Activated CD4-positive, alpha-beta T cell treated with anti-CD3 and anti-CD28 coated beads, Interleukin-2, amount 50 U/mL, for 4 hours (primary cell): ENCODE results near the gene RBFOX1.
"Not testable (repeated sequence)": the region's sequence is repeated elsewhere in the genome, so short reads cannot be mapped to it uniquely, and the experiment has no call there.

Source experiments
- DNase-seq, 2 experiments: peaks; one replicate each; pipeline ENCODE4 v3.0.0-alpha.2; 2020

Gene RBFOX1

DNA sequence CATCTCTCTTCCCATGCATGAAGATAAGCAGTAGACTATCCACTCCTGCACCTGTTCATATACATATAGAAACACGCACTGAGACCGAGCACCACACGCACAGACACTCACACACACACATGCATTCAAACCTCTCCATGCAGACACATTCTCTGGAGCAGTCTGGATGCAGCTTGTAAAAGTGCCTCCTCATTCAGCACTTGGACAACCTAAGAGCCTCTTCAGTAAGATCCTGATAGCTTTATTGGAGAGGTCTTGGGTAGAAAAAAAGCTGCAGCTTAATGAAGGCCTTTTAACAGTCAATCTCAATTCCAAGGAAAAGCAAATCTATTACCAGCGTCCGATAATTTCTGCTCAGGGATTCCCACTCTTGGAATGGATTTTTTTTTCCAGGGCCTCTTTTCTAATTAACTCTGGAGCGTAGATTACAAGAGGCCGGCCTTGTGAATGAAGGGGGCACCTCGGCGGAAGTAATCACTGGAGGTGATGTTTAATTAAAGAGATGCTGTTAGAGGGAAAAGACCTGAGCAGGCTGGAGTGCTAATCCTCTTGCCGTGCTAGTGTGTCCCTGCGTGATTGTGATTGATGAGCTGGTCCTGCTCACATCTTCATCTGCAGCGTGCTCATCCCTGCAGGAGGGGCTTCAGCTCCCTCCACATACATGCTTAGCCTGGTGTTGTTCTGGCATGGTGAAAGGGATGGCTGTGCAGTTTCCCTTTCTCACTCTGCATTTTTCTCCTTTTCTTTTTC, 155.1 kb downstream of the RBFOX1 start:
- no peak for DNase-seq

DNA sequence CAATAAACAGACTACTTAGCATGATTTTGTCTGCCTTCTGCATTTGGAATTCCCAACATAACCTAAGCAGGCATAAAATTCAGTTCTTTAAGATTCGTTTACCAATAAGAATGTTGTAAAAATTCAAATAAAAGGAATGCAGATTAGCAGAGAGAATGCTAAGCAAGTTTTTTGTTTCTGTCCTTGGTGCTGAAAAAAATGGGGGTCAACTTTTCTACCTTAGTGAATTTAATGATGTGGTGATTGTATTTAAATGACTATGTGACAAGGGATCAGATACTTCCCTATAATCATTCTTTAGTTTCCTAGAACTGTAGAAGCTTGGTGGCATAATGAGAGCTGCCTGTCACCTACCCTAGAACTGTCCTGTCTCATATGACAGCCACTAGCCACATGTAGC, 159.5 kb downstream of the RBFOX1 start:
- no peak for DNase-seq

DNA sequence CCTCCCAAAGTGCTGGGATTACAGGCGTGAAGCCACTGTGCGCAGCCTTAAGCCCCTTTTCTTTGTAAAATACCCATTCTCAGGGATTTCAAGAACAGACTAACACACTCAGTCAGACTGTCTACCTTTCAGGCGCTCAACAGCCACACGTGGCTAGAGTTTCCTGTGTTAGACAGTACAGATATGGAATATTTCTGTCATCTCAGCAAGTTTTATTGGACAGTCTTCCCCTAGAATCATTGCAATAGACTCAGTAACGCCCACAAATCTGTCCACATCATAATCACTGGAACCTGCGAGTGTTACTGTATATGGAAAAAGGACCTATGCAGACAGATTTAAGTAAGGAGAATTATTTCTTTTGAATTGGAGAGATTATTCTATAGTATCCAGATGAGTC, 160.5 kb downstream of the RBFOX1 start:
- no peak for DNase-seq

DNA sequence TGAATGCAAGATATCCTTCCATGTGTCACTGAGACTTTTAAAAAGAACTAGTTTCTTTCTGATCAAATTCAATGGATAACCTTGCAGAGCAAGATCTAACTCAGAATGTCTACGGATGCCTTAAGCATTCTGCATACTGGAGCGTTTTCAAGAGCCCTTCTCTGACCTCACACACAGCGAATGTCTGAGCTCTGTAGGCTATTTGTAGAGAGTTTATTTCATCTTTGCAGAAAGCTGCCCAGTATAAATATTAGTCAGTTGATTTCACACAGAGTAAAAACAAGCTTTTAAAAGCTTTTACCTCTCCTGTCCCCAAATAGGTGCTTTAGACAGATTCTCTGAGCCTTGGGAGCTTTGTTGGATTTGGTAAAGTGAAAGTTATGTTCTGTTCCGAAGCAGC, 165.0 kb downstream of the RBFOX1 start:
- DNase-seq = no peak

DNA sequence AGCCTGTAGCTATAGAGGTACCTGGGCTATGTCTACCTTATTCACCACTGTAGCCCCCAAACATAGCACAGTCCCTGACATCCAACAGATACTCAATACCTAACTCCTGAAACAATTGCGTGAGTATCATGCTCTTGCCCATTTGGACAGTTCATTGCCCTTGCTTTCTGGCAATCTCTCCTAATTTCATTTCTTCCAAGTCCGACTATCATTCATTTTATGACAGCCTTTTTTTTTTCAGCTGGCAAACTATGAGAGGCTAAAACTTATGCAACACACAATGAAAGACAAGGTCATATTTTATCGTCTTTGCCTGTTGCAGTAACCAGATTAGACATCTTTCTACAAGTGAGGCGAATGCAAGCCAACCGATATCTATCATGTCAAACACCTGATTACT, 169.2 kb downstream of the RBFOX1 start:
- DNase-seq = no peak

DNA sequence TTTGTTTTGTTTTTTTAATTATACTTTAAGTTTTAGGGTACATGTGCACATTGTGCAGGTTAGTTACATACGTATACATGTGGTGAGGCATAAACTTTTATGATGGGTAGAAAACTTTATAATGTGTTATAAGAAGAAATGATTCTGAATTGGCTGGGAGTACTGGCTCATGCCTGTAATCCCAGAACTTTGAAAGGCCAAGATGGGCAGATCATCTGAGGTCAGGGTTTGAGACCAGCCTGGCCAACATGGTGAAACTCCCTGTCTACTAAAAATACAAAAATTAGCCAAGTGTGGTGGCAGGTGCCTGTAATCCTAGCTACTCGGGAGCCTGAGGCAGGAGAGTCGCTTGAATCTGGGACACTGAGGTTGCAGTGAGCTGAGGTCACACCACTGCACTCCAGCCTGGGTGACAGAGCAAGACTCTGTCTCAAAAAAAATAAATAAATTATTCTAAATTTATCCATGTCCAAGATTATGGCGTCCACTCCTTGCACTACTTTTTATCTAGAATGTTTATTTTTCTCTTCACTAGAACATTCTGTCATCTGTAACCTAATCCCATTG, 170.0 kb downstream of the RBFOX1 start:
- DNase-seq = not testable (repeated sequence)

DNA sequence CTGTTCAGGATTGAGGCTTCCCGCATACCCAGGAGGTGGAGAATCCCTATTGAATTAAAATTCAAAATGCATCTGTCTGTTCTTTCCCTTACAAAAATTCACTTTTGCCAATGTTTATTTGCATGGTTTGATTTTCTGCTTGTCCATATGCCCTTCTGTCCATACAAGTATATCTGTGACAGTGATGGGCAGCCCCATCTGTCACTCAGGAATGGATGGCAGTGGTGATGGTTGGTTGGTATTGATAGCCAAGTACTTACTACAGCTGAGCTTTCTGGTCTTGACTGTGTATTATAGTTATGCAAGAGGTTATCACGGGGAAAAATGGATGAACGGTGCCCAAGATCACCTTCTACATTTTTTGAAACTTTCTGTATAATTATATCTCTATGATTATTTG, 171.0 kb downstream of the RBFOX1 start:
- DNase-seq = no peak

DNA sequence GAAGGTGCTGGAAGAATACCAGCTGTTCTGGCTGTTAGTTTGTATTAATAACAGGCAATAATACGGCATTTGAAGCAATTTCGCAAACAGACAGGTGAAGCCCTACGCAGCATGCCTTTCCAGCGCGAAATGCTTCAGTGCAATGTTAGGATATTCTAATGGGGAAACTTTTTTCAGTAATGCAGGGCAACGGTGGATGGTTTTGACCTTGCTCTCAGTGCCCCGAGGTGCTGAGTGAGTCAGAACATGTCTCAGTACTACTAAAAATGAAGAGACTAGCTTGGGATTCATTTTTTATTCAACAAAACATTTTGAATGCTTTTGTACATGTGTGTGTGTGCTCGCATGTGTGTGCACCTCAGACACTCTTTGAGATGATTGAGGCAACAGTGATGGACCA, 172.2 kb downstream of the RBFOX1 start:
- DNase-seq = no peak

DNA sequence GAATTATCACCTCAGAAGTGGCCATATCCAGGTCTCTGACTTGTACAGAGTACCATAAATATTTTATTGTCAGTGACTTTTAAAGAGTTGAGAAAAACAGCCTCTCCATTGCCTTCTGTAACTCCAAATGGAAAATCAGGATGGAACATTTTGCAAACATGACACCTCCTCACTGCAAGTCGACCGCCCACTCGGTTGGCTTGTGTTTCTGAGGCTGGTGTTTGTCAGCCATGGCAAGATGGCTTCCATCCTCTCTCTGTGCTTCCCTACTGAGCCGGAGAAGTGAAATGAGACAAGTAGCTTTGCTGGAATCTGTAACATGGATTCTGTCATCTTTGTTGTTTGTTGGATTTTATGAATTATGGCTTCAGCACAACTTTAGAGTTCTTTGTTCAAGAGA, 172.8 kb downstream of the RBFOX1 start:
- DNase-seq = no peak

DNA sequence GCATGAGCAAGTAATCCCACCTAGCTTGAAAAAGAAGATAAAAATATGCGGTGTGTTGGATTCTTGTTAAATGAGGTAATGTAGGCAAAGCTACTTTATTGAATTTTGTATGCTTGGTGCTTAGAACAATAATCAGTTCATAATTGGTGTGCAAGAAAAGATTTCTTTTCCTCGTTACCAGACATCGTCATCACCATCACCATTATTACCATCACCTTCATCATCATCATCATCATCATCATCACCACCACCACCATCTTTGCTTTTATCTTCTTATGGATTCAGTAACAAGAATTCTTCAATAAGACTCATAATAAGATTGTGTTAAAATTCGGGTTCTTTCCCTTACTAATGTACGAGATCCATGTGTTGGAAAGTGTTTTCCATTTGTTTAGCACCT, 173.7 kb downstream of the RBFOX1 start:
- no peak for DNase-seq

DNA sequence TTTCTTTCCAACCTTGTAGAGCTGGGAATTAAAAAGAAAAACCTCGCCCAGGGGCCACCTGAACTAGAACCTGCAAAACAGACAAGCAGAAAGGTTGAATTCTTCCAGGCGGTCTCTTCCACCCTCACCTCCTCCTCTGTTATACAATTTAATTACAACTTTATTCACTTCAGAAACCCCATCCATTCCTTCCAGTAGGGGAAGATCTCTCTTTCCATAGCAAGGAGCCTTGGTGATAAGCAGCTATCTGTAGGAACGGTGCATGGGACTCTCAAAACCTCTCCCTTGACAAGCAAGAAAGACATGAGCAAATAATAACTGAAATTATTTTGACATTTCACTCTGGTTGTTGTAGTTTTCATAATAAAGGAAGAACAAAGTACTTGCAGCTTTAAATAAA, 176.0 kb downstream of the RBFOX1 start:
- DNase-seq = no peak

DNA sequence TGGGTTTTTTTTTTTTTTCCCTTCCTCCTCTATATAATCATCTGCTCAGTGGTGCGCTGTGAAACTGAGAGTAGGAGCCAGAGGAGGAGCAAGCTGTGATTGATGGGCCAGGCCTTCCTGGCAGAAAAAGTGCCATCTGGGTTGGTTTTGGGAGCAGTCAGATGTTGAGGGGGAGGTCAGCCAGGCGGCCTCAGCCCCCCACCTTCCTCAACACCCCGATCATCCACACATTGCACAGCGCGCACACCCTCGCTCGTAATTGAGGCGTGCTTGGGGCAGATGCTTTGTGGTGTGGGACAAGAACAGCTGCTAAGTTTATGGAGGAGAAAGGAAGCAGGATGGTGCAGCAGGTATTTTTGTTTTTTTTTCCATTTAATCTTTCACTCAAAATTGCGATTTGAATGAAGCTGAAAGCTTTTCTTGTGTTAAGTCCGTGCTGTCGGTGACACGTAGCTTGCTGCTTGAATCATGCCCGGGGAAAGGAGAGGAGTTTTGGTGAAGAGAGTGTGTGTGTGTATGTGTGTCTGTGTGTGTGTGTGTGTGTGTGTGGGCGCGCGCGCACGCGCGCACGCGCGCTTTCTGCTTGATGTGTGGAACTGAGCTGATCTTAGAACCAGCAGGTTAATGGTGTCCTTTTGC, 177.4 kb downstream of the RBFOX1 start:
- DNase-seq = no peak

DNA sequence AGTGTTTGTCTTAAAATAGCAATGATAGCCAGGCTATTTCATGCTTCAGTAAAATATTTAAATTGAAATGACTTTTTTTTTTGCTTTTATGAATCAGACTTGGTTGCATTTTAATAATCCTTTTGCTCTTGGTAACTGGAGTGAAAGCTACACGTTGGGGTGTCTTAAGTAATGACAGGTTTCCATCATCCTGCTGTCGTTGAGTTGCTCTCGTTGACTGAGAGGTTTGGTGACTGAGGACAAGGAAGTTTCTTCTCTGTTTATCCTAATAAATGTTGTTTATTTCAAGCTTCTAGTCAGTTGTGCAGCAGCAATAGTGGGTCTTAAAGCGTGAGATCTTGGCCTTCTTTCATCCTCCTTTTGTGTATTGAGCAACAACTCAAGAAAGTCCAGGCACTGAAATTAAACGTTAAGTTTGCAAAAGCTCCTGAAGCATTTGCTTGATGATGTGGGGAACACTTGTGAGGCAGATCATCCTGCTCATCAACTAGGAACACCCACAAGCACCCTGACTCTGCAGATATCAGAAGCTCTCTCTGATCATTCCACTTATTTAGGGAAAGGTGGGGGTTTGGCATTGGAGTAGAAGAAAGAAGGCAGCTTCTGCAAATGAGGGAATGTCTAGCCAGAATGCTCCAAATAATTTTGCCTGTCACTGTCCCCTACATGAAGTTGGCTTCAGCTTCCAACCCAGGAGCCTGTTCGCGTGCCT, 179.1 kb downstream of the RBFOX1 start:
- no peak for DNase-seq

DNA sequence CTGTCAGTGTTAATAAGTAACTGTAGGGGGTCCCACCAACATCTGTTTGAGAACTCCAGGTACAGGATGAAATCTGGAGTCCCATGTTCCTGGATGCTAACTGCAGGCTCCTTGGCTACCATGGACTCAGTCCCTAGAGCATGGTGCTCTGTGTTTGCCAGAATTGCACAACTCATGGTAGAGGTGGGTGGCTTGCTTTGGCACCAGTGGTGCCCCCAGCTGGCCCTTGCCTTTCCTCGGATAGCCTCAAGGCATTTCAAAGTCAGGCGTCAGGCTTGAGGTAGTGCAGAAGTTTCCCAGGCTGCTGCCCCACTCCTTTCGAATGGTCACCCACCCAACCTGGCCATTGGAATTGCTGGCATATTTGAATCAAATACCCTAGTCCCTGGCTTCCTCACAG, 179.9 kb downstream of the RBFOX1 start:
- no peak for DNase-seq

DNA sequence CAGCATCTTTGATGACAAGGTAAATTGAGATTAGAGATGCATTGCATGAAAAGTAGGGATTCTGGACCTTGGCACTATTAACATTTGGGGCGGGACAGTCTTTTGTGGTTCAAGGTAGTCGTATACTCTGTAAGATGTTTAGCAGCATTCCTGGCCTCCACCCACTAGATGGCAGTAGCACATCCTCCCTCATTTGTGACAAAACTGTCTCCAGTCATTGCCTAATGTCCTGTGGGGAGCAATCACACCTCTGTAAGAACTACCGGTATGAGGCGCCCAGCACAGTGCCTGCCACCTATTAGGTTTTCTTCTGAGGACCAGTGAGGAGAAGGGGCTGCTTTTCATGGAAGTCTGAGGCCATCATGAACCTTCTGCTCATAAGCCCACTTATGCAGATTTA, 180.8 kb downstream of the RBFOX1 start:
- no peak for DNase-seq

DNA sequence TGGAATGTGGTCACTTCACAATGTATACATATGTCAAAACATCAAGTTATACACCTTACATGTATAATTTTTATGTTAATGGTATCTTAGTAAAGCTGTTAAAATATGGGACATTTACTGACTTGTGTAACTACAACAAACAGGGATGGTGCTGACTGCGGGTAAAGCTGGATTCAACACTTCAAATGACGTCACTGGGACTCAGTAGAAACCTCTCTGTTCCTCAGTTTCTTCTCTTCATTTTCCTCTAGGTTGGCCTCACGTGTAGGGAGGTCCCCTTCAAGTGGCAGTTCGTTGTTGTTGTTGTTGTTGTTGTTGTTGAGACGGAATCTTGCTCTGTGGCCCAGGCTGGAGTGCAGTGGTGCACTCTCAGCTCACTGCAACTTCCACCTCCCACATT, 182.9 kb downstream of the RBFOX1 start:
- DNase-seq = no peak

DNA sequence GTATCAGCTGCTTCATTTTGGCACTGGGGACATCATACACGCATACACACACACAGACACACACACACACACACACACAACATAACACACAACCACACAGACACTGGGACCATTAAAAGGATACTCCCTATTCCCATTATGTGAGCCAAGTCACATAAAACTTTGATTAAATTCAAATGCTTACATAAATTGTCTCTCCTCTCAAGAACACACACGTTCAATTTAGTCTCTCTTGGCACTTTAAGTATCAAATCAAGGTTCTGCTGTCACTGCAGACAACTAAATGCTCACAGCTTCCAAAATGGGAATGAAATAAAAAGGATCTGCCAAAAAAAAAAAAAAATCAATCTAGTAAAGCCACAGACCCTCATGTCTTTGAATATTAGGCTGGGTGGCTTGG, 184.9 kb downstream of the RBFOX1 start:
- no peak for DNase-seq

DNA sequence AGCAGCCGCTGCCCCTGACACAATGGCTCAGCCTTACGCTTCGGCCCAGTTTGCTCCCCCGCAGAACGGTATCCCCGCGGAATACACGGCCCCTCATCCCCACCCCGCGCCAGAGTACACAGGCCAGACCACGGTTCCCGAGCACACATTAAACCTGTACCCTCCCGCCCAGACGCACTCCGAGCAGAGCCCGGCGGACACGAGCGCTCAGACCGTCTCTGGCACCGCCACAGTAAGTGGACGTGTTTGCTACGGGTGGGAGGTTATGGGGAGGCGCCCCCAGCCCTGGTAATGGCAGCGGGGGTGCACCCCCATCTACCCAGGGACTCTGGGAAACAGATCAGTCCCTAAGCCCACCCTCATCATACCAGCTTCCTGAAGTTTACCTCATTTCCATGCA, 185.5 kb downstream of the RBFOX1 start:
- DNase-seq = no peak

DNA sequence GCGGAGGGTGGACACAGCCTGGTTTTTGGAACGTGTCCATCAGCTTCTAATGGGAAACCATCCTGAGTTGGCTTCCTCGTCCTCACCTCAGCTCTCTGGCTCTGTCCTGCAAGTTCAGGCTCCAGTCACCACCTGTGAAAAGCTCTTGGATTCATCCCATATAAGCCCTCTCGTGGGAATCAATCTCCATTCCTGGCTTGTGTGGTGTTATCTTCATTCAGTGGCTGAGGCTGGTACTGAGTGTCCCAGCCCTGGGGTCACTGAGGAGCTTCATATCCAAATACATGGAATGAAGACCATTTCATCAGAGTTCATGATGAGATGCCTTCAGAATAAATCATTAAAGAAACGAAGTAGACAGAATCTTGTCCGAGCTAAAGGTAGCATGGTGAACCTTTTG, 189.2 kb downstream of the RBFOX1 start:
- no peak for DNase-seq

DNA sequence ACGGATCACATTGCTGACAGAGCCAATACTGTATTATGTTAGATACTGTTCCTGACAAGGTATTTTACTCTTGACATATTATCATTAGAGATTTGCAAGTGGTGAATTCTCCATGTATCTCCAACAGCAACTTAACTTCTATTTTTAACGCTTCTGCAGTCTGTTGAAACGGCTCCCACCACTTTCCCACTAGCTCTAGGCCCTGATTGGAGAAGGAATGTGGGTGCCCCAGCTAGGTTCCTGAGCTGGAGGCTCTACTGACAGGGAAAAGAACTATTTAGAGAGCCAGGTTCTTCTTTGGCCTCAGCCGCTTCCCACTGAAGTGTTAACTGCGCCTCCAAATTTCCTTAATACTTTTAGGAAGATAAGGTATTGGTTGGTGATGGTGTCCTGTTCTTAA, 191.8 kb downstream of the RBFOX1 start:
- no peak for DNase-seq

DNA sequence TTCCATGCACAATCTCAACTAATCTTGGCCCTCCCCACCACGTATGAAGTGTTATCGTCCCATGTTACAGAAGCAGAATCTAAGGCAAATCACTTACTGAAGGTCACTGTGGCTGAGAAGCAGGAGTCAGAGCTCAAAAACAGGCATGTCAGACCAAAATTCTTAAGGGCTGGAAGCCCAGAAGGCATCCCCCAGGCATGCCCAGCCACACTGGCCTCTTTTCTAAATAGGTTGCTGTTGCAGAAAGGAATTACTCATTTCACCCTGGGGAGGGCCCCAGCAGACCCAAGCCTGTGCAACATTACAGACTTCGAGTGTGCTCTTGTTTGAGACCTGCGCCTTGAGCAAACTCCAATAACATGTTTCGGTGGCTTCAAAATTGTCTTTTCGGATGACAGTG, 194.1 kb downstream of the RBFOX1 start:
- no peak for DNase-seq

DNA sequence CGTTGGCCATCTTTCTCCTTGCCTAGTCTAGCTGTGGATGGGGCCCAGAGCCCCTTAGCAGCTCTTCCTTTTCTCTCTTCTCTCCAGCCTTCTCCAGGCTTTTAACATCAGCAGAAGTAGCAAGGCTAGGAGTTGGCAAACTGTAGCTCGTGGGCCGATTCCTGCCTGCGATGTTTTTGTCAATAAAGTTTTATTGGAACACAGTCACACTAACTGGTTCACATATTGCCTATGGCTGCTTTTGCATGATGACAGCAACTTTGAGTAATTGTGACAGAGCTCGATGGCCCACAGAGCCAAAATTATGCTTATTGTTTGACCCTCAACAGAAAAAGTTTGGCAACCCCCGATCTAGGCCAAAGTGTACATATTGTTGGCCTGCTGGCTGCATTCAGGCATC, 199.9 kb downstream of the RBFOX1 start:
- no peak for DNase-seq

DNA sequence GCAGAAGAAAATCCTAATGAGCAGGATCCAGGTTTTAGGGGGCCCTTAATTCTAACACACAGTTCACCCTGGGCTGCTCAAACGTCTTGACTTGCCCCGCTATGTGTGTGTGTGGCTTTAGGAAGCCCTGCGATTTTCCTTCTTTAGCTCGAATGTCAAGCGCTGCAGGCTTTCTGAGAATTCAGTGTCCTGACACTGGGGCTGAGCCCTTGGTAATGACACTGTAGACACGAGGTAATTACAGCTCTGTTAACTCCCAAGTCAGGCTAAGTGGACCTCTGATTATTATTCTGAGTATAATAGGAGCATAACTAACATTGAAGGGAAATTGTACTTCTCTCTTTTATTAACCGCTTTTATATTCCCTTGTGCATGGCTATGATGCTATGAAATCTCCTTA, 202.1 kb downstream of the RBFOX1 start:
- no peak for DNase-seq

DNA sequence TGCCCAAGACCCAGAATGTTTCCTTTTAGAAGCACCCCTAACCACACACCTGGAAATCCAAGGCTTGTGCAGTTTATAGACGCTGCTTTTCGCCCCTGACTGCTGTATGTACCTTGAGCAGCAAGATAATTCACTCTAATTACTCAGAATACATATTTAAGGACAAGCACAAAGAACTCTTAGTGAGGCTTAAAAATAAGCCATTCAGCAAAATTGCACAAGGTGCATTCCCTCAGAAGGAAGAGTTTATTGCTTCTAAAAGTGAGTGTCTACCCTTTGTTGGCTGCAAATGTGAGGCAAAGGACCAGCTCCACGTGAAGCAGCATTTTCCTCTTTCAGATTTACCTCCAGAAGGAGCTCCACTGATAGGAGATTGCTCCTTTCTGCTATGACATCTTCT, 208.4 kb downstream of the RBFOX1 start:
- no peak for DNase-seq
